ENCODE results near the gene NUP210. TPM values are rescaled to one million over a fixed set of nuclear protein-coding genes. Genes with fewer than 3 reads are reported as not detected.

The NUP210 gene
- total RNA-seq, 1 donor from 2014 or later, result 2.6 TPM

- intact Hi-C loops (cut with DNase I), result loop anchor here (5.0 kb wide), 1 partner anchor 153 kb away; no protein-coding TSS in a partner anchor
- DNase-seq (ENCODE audit: low spot score), result no peak
Observed at GRCh38 chr3:13309004-13309403, 111.1 kb downstream of the NUP210 start.

GRCh38 chr3:13308380-13308801 is 111.7 kb downstream of the NUP210 start:
- intact Hi-C loops (cut with DNase I), result loop anchor here (5.0 kb wide), 1 partner anchor 154 kb away; no protein-coding TSS in a partner anchor
- no peak for DNase-seq (ENCODE audit: low spot score)

GRCh38 chr3:13307041-13307440 is 113.1 kb downstream of the NUP210 start:
- no peak for DNase-seq (ENCODE audit: low spot score)
- intact Hi-C loops (cut with DNase I), result loop anchor here (5.0 kb wide), 1 partner anchor 155 kb away; no protein-coding TSS in a partner anchor

GRCh38 chr3:13305623-13306022 is 114.5 kb downstream of the NUP210 start:
- no peak for DNase-seq (ENCODE audit: low spot score)
- intact Hi-C loops (cut with DNase I), result loop anchor here (5.0 kb wide), 1 partner anchor 157 kb away; no protein-coding TSS in a partner anchor

GRCh38 chr3:13303410-13303809 is 116.7 kb downstream of the NUP210 start:
- DNase-seq (ENCODE audit: low spot score), result no peak
- intact Hi-C loops (cut with DNase I), result no loop called here

- no peak for DNase-seq (ENCODE audit: low spot score)
- intact Hi-C loops (cut with DNase I), result no loop called here
Observed at GRCh38 chr3:13301286-13301987, 118.7 kb downstream of the NUP210 start.

- intact Hi-C loops (cut with DNase I), result no loop called here
- no peak for DNase-seq (ENCODE audit: low spot score)
Observed at GRCh38 chr3:13300546-13301285, 119.4 kb downstream of the NUP210 start.

GRCh38 chr3:13299531-13300155 is 120.5 kb downstream of the NUP210 start:
- DNase-seq (ENCODE audit: low spot score), result no peak
- intact Hi-C loops (cut with DNase I), result no loop called here

GRCh38 chr3:13296662-13297061 is 123.5 kb downstream of the NUP210 start:
- DNase-seq (ENCODE audit: low spot score), result no peak
- intact Hi-C loops (cut with DNase I), result no loop called here

GRCh38 chr3:13294442-13295351 is 125.4 kb downstream of the NUP210 start:
- intact Hi-C loops (cut with DNase I), result no loop called here
- no peak for DNase-seq (ENCODE audit: low spot score)

- intact Hi-C loops (cut with DNase I), result no loop called here
- DNase-seq (ENCODE audit: low spot score), result no peak
Observed at GRCh38 chr3:13292375-13292774, 127.7 kb downstream of the NUP210 start.

GRCh38 chr3:13290941-13291340 is 129.2 kb downstream of the NUP210 start:
- DNase-seq (ENCODE audit: low spot score), result no peak
- intact Hi-C loops (cut with DNase I), result no loop called here

GRCh38 chr3:13289771-13290285 is 130.3 kb downstream of the NUP210 start:
- intact Hi-C loops (cut with DNase I), result loop anchor here (10.0 kb wide), 1 partner anchor 165 kb away; no protein-coding TSS in a partner anchor

GRCh38 chr3:13288732-13289718 is 131.1 kb downstream of the NUP210 start:
- intact Hi-C loops (cut with DNase I), result loop anchor here (10.0 kb wide), 1 partner anchor 166 kb away; no protein-coding TSS in a partner anchor

More at GRCh38 chr3:13289771-13290285, 130.3 kb downstream of the NUP210 start:
- no peak for DNase-seq (ENCODE audit: low spot score)

GRCh38 chr3:13287833-13288232 is 132.3 kb downstream of the NUP210 start:
- no peak for DNase-seq (ENCODE audit: low spot score)

More at GRCh38 chr3:13288732-13289718, 131.1 kb downstream of the NUP210 start:
- DNase-seq (ENCODE audit: low spot score), result no peak

GRCh38 chr3:13286873-13287272 is 133.2 kb downstream of the NUP210 start:
- intact Hi-C loops (cut with DNase I), result loop anchor here (10.0 kb wide), 1 partner anchor 168 kb away; no protein-coding TSS in a partner anchor
- no peak for DNase-seq (ENCODE audit: low spot score)

More at GRCh38 chr3:13287833-13288232, 132.3 kb downstream of the NUP210 start:
- intact Hi-C loops (cut with DNase I), result loop anchor here (10.0 kb wide), 1 partner anchor 167 kb away; no protein-coding TSS in a partner anchor

GRCh38 chr3:13285007-13285567 is 135.0 kb downstream of the NUP210 start:
- intact Hi-C loops (cut with DNase I), result loop anchor here (10.0 kb wide), 1 partner anchor 170 kb away; no protein-coding TSS in a partner anchor
- no peak for DNase-seq (ENCODE audit: low spot score)

Data from cardiac septum (tissue), 1 donor.